ENCODE data around the gene HECTD1. TPM values are rescaled to one million over a fixed set of nuclear protein-coding genes. Genes with fewer than 3 reads are reported as not detected.

The HECTD1 gene
- total and polyA plus RNA-seq, 10 of the 15 experiments (the other 5 are each of a cell fraction or from before 2014, with no cell fraction given): 27.3 to 116 (median 57.7) TPM

DNA sequence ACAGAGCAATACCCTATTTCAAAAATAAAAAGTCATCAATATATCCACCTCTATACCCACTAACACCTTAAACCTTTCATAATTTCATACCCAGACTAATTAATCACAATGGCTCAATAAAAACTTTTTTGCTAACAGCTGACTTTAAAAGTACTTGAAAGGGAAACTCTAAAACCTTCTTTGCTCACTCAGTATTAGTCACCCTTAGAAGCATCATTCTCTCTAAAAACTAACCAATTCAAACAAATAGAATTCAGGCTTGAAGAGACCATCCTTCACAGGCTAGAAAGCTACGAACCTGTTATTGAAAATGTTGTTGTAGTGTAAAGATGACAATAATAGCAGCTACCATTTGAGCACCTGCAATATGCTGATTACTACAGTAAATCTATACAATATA lies 37.2 kb downstream of the HECTD1 start (continued):
- TF ChIP-seq, protein P1, sequence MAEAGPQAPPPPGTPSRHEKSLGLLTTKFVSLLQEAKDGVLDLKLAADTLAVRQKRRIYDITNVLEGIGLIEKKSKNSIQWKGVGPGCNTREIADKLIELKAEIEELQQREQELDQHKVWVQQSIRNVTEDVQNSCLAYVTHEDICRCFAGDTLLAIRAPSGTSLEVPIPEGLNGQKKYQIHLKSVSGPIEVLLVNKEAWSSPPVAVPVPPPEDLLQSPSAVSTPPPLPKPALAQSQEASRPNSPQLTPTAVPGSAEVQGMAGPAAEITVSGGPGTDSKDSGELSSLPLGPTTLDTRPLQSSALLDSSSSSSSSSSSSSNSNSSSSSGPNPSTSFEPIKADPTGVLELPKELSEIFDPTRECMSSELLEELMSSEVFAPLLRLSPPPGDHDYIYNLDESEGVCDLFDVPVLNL (IDR thresholded peaks at IDR 0.05; ENCODE audit: low read depth, low read length): no peak
- TF ChIP-seq SRF (IDR thresholded peaks at IDR 0.05; ENCODE audit: low read depth in 2 of 2, low read length in 2 of 2) (no peak), JUNB (IDR thresholded peaks at IDR 0.05) (no peak), ZNF622 (IDR thresholded peaks at IDR 0.05) (no peak), ZNF384 (IDR thresholded peaks at IDR 0.05; ENCODE audit: borderline replicate concordance, low read depth, low read length) (no peak), BCL11A (IDR thresholded peaks at IDR 0.05; ENCODE audit: low read depth, low read length) (no peak), MYC (IDR thresholded peaks at IDR 0.05; ENCODE audit: insufficient read depth, insufficient read length, insufficient replicate concordance, low read length, severe bottlenecking) (no peak)
- TF ChIP-seq, protein P2, sequence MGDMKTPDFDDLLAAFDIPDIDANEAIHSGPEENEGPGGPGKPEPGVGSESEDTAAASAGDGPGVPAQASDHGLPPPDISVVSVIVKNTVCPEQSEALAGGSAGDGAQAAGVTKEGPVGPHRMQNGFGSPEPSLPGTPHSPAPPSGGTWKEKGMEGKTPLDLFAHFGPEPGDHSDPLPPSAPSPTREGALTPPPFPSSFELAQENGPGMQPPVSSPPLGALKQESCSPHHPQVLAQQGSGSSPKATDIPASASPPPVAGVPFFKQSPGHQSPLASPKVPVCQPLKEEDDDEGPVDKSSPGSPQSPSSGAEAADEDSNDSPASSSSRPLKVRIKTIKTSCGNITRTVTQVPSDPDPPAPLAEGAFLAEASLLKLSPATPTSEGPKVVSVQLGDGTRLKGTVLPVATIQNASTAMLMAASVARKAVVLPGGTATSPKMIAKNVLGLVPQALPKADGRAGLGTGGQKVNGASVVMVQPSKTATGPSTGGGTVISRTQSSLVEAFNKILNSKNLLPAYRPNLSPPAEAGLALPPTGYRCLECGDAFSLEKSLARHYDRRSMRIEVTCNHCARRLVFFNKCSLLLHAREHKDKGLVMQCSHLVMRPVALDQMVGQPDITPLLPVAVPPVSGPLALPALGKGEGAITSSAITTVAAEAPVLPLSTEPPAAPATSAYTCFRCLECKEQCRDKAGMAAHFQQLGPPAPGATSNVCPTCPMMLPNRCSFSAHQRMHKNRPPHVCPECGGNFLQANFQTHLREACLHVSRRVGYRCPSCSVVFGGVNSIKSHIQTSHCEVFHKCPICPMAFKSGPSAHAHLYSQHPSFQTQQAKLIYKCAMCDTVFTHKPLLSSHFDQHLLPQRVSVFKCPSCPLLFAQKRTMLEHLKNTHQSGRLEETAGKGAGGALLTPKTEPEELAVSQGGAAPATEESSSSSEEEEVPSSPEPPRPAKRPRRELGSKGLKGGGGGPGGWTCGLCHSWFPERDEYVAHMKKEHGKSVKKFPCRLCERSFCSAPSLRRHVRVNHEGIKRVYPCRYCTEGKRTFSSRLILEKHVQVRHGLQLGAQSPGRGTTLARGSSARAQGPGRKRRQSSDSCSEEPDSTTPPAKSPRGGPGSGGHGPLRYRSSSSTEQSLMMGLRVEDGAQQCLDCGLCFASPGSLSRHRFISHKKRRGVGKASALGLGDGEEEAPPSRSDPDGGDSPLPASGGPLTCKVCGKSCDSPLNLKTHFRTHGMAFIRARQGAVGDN (IDR thresholded peaks at IDR 0.05): no peak
